ENCODE results near the gene RAD17. TPM values are rescaled to one million over a fixed set of nuclear protein-coding genes. Genes with fewer than 3 reads are reported as not detected.

Gene RAD17
- polyA plus RNA-seq, 3 donors, result 9.1 to 11.6 (median 9.6) TPM

- peaks cover 11 to 37% of the 10 kb centered on the region in 2 donors for H3K36me3 ChIP-seq (replicated peaks in 1 of 2; ENCODE audit: control insufficient read depth in 1 of 2, insufficient read depth in 2 of 2, low read length in 2 of 2)
- no peaks in the 10 kb centered on the region for H3K9me3 ChIP-seq (replicated peaks in 1 of 2; ENCODE audit: control insufficient read depth in 1 of 2, insufficient read depth in 1 of 2, low read length in 2 of 2)
- Mint-ChIP-seq H3K4me3 (peak within 1 kb of the TSS; percentile 68 to 85), H3K36me3 (peaks cover 31 to 48% of the 10 kb centered on the region in 2 donors), H3K27me3 (ENCODE audit: low read depth in 3 of 3) (peaks cover 12 to 22% (median 17%) of the 10 kb centered on the region in 3 donors), H3K9me3 (peaks cover 0 to 6% (median 0%) of the 10 kb centered on the region in 7 donors), H3K4me1 (peaks cover 9% of the 10 kb centered on the region), H3K27ac (no peak within 1 kb of the TSS)
- intact Hi-C loops (cut with micrococcal nuclease), result no loop called here
- H3K9ac ChIP-seq (ENCODE audit: insufficient read depth, low read length, poor library complexity, severe bottlenecking), result peak within 1 kb of the TSS; percentile 63
- peaks cover 10 to 16% of the 10 kb centered on the region in 2 donors for H3K27me3 ChIP-seq (ENCODE audit: control insufficient read depth in 2 of 2, insufficient read depth in 2 of 2, low read length in 2 of 2)
- H2AFZ ChIP-seq (ENCODE audit: insufficient read depth, low read depth, low read length, poor library complexity, severe bottlenecking), result peak within 1 kb of the TSS; percentile 43
- DNase-seq, result peak; percentile 4 to 11 (median 4)
- peak within 1 kb of the TSS; percentile 17 to 72 (median 23) for H3K4me3 ChIP-seq (replicated peaks in 1 of 3; ENCODE audit: low read depth in 2 of 3, low read length in 3 of 3)
- no peaks in the 10 kb centered on the region for H4K20me1 ChIP-seq (ENCODE audit: insufficient read depth, low read length)
- H3K4me2 ChIP-seq (replicated peaks; ENCODE audit: extremely low read depth, low read length, poor library complexity, severe bottlenecking), result peak within 1 kb of the TSS; percentile 79
- peaks cover 7 to 10% of the 10 kb centered on the region in 2 donors for H3K4me1 ChIP-seq (ENCODE audit: control insufficient read depth in 1 of 2, insufficient read depth in 2 of 2, low read length in 2 of 2)
- TF ChIP-seq CTCF (IDR thresholded peaks at IDR 0.05), result no peak
- no peak within 1 kb of the TSS for H3K27ac ChIP-seq (ENCODE audit: low read depth in 1 of 2, low read length in 2 of 2)
- no peaks in the 10 kb centered on the region for H3K79me2 ChIP-seq (ENCODE audit: insufficient read depth, low read length)
- 3% methylated on average over 78 of the region's 78 CpGs for WGBS (ENCODE audit: insufficient coverage)
Observed at GRCh38 chr5:69414885-69415583, 45.4 kb downstream of the RAD17 start, which contains the start of gene MARVELD2. Gene MARVELD2, plus strand, starts transcription at chr5:69415116. Its CDS starts 4,270 bp downstream, at chr5:69419386.

GRCh38 chr5:69415584-69415958 lies 46.0 kb downstream of the RAD17 start:
- H3K27ac ChIP-seq (ENCODE audit: low read depth in 1 of 2, low read length in 2 of 2), result no peak overlapping the region

More at GRCh38 chr5:69415584-69415958, 46.0 kb downstream of the RAD17 start:
- H3K79me2 ChIP-seq (ENCODE audit: insufficient read depth, low read length), result no peaks in the 10 kb centered on the region
- peak overlapping the region; percentile 68 to 85 for H3K4me3 Mint-ChIP-seq
- peak overlapping the region in 2 of 3 experiments; percentile 7 to 72 for H3K4me3 ChIP-seq (replicated peaks in 1 of 3; ENCODE audit: low read depth in 2 of 3, low read length in 3 of 3)
- H3K4me1 Mint-ChIP-seq, result peaks cover 9% of the 10 kb centered on the region
- H3K9ac ChIP-seq (ENCODE audit: insufficient read depth, low read length, poor library complexity, severe bottlenecking), result peak overlapping the region; percentile 63
- DNase-seq, result no peak
- intact Hi-C loops (cut with micrococcal nuclease), result no loop called here
- 37% methylated on average over 12 of the region's 18 CpGs for WGBS (ENCODE audit: insufficient coverage)
- no peaks in the 10 kb centered on the region for H3K9me3 ChIP-seq (replicated peaks in 1 of 2; ENCODE audit: control insufficient read depth in 1 of 2, insufficient read depth in 1 of 2, low read length in 2 of 2)
- peaks cover 0 to 6% (median 0%) of the 10 kb centered on the region in 7 donors for H3K9me3 Mint-ChIP-seq
- peak overlapping the region; percentile 43 for H2AFZ ChIP-seq (ENCODE audit: insufficient read depth, low read depth, low read length, poor library complexity, severe bottlenecking)
- H3K4me1 ChIP-seq (ENCODE audit: control insufficient read depth in 1 of 2, insufficient read depth in 2 of 2, low read length in 2 of 2), result peaks cover 7 to 10% of the 10 kb centered on the region in 2 donors
- H3K4me2 ChIP-seq (replicated peaks; ENCODE audit: extremely low read depth, low read length, poor library complexity, severe bottlenecking), result peak overlapping the region; percentile 79
- peaks cover 26 to 43% of the 10 kb centered on the region in 2 donors for H3K36me3 Mint-ChIP-seq
- TF ChIP-seq CTCF (IDR thresholded peaks at IDR 0.05), result no peak
- H3K27ac Mint-ChIP-seq, result no peak overlapping the region
- H3K36me3 ChIP-seq (replicated peaks in 1 of 2; ENCODE audit: control insufficient read depth in 1 of 2, insufficient read depth in 2 of 2, low read length in 2 of 2), result peaks cover 5 to 32% of the 10 kb centered on the region in 2 donors
- H3K27me3 Mint-ChIP-seq (ENCODE audit: low read depth in 3 of 3), result peaks cover 12 to 22% (median 17%) of the 10 kb centered on the region in 3 donors
- H3K27me3 ChIP-seq (ENCODE audit: control insufficient read depth in 2 of 2, insufficient read depth in 2 of 2, low read length in 2 of 2), result peaks cover 10 to 16% of the 10 kb centered on the region in 2 donors
- H4K20me1 ChIP-seq (ENCODE audit: insufficient read depth, low read length), result no peaks in the 10 kb centered on the region
